Stimulated activated CD4-positive, alpha-beta T cell treated with anti-CD3 and anti-CD28 coated beads, Interleukin-4, amount 100 ng/mL, for 1 hour (primary cell): ENCODE results near the gene FBXL7.

Source experiments
- DNase-seq: peaks from one replicate; pipeline ENCODE4 v3.0.0-alpha.2; 2020

Gene FBXL7

DNA sequence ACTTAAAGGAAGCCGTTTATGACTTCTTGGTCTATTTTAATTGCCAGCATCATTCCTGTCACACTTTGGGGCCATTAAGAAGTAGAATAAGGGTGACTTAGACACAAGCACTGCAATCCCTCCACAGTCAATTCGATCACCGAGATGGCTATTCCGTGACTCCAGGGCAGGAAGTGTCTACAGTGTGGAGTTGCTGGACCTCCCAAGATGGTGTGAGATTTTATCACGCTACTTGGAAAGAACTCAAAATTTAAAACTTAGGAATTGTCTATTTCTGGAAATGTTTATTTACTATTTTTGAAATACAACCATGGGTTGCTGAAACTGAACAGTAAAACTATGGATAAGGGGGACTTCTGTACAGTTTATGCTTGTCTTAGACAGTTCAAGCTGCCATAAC is 6.2 kb downstream of the FBXL7 start:
- no peak for DNase-seq

DNA sequence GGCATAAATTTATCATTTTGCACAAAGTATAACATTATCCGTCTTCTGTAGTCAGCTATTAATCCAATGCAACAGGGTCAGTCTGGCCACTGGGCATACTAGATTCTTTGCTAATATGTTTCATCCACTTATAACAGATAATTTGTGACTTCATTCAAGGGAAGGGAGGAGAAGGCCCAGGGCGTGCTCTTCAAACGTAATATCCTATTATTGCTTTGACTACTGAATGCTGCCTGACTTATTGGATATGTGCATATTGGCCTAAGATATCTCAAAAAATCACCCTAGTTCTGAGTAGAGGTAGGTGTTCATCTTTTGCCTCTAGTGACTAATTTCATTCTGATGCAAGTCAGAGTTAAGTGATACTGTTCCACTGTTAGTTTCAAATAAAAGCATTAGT is 6.9 kb downstream of the FBXL7 start:
- DNase-seq, result no peak

DNA sequence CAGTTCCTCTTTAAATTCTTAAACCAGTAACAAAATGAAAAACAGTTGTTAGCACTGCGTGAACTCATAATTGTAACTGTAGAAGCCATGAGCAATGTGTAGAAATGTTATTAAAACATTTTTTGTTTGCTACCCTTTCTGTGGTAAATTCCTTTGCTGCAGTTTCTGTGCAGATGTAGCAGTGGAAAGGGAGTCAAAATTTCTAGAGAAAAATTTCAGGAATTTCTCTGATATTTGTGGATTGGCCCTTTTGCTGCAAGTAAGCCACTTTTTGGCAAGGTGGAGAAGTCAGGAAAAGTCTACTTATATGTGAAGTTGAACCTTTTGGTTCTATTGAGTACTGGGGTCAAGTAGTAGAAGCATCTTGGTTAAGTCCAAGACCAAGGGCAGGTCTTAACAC is 10.1 kb downstream of the FBXL7 start:
- DNase-seq, result no peak

DNA sequence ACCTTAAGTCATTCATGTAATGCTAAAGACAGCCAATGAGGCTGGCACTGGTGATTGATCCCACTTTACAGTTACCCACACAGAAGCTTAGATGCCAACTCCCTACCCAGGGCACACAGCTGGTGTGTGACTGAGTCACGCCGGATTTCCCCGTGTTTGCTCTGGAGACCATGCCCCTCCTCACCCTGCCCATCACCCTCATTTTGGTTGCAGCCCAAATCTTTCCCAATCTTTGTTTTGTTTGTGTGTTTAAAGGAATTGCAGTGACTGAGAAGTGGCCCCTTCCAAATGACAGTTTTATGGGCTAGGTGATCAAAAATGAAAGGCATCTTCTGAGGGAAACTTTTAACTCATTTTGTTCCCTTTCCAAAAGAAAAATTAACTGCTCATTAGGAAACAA is 10.9 kb downstream of the FBXL7 start:
- DNase-seq, result no peak

DNA sequence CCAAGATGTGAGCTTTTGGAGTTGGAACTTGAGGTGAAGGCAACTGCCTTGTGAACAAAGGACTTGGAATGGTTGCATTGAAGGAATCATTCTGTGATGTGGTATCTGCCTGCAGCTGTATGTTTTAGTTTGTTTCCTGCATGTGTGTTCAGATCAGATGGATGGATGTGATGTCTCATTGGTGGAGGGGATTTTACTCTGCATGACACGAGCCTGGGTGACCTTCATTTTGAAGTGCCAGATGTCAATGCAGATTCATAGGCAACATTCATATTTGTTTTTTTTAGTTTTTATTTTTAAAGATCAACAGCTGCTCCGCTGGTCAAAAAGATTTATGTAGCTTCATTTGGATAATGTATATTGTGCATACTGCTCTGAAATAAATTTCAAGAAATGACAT is 13.5 kb downstream of the FBXL7 start:
- no peak for DNase-seq

DNA sequence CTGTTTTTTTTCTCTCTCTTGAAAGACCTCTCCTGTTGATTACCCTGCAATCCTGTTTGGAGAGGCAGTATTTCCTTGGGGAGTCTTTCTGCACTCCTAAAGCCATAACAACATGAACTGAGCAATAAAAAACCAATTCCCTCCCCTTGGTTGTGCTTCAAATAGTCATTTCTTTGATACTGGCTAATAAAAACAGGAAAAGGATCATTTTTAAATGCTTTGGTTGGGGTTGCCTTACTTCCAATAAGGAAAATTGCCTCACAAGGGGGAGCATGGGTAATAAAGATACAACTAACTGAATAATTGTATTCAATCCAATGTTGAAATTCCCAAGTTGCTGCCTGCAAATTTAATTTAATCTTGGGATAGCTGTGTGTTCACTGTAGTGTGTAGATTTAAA is 13.9 kb downstream of the FBXL7 start:
- DNase-seq, result no peak

DNA sequence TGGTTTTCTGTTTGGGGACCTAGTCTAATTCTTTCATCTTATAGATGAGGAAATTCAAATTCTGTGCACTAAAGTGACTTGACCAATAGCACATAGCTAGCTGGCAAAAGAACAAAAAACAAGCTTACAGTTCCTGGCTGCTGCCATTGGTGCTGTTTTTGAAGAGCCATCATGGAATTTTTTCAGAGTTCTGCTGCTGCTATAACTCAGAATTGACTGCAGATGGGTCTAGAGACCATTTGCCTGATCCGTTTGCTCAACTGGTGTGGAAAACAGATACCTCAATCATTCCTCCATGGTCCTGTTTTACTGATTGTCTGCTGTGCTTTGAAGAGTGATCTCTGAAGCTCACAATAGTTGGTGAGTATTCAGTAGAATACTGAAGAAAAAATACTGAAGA is 15.2 kb downstream of the FBXL7 start:
- no peak for DNase-seq

DNA sequence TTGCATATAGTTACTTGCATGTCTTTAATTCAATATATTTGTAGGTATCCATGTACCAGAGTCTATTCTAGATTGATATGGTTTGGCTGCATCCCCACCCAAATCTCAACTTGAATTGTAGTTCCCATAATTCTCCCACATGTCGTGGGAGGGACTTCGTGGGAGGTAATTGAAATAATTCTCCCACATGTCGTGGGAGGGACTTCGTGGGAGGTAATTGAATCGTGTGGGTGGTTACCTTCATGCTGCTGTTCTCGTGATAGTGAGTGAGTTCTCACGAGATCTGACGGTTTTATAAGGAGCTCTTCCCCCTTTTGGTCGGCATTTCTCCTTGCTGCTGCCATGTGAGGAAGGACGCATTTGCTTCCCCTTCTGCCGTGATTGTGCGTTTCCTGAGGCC is 16.5 kb downstream of the FBXL7 start:
- no peak for DNase-seq

DNA sequence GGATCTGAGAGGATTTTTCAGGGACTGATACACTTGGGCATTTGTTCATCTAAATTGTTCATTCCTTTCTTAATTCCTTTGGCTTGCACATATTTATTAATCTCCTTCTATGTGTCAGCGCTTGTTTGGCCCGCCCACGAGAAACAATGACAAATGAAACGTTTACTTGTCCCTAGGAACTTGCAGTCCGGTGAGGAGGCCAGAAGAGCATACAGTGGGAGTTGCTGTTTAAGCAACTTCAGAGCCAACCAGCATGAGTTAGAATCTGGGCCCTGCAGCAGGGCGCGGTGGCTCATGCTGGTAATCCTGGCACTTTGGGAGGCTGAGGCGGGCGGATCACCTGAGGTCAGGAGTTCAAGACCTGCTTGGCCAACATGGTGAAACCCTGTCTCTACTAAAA is 18.8 kb downstream of the FBXL7 start:
- no peak for DNase-seq

DNA sequence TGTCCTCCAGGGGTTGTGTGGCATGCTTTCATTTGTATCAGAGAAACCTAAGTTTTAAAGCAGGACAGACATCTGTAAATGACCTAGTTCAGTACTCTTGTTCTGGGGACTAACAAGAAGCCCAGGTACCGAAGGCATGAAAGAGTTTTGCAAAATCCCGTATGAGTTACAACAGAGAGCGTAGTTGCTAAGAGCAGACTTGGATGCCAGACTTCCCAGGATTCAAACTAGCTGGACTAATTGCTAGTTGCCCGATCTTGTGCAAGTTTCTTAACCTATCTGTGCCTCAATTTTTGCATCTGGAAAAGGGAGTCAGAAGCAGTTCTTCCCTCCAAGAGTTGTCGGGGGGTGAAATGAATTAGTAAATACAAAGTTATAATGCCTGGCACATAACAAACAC is 20.9 kb downstream of the FBXL7 start:
- no peak for DNase-seq

DNA sequence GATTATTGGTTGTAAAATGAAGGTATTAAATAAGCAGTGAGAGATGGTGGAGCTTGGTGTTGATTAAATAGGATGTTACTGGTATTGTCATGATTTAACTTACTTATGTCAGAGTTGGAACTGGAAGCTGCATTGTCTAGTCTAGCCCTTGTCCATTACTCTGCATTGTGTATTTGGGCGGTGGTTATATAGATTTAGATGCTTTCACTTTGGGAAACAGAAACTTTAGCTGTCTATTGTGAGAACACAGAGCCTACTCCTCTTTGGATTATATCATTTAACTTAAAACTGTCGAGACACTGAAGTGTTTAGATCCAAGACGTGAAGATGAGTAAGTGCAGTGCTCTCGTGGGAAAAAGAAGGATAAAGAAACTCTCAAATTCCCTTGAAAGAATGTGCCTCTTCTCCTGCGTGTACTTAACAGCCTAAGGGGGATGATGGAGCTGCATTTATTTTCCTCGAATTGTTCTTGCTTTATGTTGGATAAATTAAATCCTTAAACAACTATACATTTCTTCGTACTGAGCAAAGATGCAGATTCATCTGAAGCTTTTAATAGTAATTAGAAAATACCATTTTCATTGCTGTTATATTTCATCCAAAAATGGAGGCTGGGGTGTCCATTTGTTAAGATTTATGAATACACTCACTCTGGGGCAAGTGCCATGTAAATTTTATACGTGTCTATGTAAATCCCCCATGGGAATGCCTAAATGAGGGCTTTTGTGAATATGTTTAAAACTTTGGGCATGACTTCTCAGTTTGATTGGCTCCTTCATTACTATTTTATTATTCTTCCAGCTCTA is 21.6 kb downstream of the FBXL7 start:
- DNase-seq, result no peak

DNA sequence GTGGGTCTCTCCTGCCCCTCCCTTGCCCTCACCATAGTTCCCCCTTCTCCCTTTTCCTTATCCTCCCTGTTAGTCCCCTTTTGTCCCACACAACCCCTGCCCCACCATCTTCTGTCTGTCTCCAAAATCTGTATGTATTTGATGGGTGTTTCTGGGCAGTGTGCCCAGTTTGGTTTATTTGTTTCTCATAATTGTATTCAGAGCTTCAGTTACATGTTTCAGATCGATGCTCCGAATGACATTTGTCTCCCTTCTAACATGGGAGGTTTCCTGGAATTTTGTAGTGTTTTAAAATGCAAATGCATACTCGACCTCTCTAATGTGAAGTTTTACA is 22.2 kb downstream of the FBXL7 start:
- DNase-seq, result no peak

DNA sequence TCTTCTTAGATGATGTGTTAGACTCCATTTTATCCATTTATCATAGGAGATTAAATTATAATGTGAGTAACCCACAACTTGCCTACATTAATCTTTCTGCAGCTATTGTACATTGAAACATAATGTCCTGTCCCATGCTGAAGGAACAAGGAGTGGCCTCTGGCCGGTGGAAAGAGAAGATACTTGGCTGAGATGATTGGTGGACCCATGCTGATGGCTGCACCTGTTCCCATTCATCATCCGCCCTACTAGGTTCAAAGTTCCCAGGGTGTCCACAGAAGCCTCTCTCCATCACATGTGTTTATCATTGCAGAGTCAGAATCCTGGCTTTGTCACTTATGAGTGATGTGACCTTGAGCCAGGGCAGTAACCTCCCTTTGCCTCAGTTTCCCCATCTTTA is 24.7 kb downstream of the FBXL7 start:
- no peak for DNase-seq

DNA sequence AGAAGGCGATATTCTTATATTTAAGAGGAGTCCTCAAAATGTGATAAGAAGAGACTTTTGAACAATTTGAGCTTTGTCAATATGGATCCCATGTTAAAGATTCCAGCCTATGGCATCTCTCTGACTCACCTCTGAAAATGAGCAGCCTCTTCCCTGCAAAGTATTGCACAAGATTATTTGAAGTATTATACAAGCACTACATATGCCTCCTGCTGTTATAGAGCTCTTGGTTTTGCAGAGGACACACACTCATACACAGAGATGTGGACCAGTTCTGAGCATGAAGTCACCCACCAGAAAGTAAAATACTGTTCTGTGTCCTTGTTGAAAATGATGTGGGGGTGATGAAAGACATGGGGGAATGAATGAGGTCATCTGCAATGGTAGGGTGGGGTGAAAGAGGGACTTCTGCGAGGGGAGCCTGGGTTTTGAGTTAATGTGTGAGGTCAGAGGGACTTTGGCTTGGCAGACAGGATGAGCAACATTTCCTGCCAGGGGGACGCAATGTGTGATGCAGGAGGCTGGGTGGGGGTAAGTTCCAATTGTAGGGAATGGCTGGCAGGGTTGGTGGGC is 25.8 kb downstream of the FBXL7 start:
- no peak for DNase-seq

DNA sequence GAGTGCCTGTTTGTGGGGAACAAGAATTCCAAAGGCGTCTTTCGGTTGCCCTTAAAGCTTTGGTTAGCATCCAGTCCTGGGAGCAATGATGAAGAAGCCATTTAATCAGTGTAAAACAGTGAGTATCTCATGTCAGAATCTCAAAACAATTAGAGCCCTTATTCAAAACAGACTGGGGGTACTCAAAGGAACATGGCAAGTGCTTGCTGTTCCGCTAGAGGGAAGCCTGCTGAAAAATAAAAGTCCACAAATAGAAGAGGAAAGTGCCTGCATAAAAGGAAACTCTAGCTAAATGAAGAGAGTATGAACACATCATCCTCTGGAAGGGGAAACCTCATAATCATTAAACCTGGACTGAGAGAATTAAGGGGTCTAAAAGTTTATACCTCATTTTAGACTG is 26.4 kb downstream of the FBXL7 start:
- no peak for DNase-seq

DNA sequence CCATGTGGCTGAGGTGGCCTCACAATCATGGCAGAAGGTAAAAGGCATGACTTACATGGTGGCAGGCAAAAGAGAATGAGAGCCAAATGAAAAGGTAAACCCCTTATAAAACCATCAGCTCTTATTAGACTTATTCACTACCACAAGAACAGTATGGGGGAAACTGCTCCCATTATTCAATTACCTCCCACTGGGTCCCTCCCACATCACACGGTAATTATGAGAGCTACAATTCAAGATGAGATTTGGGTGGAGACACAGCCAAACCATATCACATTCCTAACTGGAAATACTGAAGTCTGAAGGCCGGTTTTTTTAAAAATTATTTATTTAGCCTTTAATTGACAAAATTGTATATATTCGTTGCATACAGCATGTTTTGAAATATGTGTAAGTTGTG is 28.5 kb downstream of the FBXL7 start:
- DNase-seq, result no peak

DNA sequence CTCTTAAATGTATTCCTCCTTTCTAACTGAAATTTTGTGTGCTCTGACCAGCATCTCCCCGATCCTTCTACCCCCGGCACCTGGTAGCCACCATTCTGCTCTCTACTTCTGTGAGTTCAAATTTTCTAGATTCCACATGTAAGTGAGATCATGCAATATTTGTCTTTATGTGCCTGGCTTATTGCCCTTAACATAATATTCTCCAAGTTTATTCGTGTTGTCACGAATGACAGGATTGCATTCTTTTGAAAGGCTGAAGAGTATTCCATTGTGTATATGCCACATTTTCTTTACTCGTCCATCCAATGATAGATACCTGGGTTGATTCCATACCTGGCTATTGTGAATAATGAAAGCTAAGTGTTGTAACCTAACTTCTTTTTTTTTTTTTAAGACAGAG is 29.0 kb downstream of the FBXL7 start:
- DNase-seq, result no peak

DNA sequence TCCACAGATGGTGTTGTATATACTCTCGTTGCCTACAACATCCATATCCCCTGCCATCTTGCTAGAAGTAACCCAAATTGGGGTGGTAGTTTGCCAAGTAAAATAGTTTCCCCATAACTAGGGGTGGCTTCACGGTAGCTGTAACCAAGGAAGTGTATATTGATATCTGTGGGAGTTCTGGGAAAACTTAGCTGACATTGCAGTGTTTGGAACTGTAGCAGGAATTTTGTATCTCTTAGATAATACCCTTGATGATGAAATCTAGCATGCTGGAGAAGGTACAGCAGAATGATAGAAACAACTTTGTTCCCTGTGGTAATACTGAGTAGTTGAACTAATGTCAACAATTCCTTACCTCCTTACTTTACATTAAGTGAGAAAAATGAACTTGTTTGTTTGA is 29.8 kb downstream of the FBXL7 start:
- no peak for DNase-seq

DNA sequence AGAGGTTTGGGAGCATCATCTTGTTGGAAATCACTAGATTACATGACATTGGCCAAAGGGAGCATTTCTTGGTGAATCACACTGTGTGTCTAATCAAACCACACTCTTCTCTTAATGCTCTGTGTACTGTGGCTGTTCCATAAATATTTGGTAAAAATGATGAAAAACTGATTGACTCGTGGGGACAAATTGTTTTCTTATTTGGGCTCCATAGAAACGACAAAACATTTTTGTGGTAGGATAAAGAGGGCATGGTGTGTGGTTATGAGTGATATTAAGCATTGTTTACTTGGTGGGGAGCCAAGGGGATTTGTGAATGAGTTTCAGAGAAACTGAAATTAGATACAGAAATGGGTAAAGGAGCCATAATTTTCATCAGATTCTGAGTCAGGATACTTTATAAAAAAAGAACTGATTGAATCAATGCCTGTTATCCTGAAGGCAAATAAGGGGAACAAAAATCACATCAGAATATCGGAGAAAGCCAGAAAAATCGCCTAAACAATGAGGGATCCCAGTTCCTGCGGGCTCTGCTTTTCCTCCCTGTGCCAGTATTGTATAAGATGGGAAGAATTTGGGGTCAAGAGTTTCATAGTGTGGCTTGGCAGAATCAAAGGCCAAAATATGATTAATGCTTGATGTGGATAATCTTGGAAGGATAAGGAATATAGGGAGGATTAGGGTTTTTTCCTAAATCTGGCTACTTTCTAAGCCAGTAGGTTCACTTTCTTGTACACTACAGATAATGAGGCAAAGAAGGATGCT is 33.3 kb downstream of the FBXL7 start:
- DNase-seq, result no peak

DNA sequence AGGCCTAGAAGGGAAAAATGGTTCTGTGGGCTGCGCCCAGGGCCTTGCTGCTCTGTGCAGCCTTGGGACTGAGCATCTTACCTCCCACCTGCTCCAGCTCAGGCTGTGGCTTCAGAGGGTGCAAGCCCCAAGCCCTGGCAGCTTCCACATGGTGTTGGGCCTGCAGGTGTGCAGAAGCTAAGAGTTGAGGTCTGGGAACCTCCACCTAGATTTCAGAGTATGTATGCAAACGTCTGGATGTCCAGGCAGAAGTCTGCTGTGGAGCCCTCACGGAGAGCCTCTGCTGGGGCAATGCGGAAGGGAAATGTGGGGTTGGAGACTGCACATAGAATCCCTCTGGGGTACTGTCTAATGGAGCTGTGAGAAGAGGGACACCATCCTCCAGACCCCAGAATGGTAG is 36.0 kb downstream of the FBXL7 start:
- no peak for DNase-seq

DNA sequence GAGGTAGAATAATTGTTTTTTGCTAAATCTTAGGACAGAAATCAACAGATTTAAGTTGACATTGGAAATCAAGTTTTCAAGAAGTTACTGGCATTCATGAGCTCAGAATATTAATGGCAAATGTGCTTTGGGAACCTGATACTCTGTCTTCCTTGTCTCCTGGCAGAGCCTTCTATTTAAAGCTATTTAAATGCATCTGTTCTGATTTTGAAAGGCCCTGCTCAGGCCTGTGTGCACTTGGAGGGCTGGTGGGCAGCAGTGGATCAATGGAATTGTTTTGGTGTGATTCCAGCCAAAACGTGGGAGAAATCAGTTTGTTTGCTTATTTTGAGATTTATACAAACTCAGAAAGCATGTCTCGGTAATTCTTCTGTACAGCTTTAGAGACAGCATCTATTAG is 38.5 kb downstream of the FBXL7 start:
- DNase-seq, result no peak

DNA sequence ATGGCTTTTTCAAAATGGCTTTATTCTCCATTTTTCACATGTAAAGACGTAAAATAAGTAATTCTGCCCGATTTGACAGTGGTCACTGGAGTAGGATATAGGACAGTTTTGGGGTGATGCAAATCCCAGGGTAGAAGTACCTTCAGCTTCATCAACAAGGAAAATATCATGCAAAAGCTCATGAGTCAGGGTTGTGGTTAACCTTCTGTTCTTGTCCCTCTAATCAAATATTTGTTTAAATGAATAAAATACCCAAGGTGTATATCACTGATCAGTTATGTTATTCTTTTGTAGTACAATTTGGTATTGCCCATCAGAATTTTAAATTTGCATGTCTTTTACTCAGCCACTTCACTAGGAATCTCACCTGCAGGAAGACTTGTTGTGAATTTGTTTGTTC is 40.0 kb downstream of the FBXL7 start:
- DNase-seq, result no peak

DNA sequence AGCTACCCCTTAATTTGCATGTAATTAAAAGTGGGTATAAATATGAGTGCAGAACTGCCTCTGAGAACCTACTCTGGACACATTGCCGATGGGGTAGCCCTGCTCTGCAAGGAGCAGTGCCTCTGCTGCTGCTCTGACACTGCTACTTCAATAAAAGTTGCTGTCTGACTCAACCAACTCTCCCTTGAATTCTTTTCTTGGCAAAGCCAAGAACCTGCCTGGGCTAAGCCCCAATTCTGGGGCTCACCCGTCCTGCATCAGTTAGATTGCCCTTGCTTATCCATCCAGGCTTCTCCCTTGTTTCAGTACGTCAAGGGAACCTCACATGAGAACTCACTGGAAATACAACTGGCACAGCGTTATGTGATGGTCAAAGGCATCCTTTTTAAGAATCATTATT is 44.1 kb downstream of the FBXL7 start:
- no peak for DNase-seq

DNA sequence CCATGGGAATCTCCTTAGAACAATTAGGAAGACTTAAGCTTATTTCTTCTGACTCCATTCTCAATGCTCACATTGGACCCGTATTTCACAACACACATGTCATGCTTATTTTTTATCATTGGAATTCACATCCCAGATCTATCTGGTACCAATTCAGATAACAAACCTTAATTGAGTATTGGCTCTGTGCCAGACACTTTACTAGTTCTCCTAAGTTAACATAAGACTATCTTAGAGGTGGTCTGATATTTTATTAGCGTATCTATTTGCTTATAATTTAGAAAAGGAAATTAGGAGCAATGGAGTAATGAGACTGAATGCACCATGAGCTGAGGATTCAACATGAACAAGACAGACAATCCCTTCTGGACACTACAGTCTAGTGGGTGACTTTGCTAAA is 45.1 kb downstream of the FBXL7 start:
- no peak for DNase-seq
